NCI-H2196 (cell line): ENCODE results near the gene JARID2.
A peak's percentile ranks its signal among the peaks of the same experiment; 100 is the strongest.

Source experiments
- DNase-seq: peaks from one replicate; lab custom pipeline; 2025; ENCODE audit not compliant: unreplicated experiment; lab: John Stamatoyannopoulos, UW

The JARID2 gene

DNA sequence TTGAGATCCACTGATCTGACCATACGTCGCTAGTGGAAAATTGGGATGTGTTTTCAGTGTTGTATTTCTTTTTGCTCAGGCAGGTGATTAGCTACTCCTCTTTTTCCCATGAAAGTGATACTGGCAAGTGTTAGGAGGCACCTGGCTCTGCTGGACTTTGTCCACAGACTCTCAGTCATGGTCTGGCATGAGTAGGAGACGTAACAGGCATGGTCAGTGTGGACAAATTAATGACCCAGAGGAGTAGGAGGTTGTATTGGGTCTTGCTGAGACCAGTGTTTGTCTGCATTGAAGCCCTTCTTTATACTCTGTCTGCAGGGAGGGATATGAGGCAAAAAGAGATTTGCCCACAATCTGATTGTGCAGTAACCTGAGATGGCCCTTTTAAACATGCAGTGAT is 238.3 kb downstream of the JARID2 start:
- peak; percentile 59 for DNase-seq

DNA sequence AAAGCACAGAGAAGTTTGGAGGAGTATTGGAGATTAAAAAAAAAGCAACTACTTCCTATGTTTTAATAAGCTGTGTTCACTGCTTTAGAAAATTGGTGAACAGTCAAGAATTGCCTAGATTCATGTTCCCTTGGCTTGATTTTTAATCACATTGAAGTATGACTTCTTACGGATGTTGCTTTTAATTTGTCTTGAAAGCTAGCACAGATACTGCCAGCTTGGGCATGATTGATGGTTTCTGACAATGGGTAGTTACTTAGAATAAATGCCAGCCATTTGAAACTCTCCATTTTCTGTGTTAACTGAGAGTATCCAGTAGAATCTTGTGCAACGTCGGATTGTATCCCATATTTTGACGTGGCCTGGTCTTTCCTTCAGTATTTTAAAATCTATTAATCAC is 239.0 kb downstream of the JARID2 start:
- no peak for DNase-seq

DNA sequence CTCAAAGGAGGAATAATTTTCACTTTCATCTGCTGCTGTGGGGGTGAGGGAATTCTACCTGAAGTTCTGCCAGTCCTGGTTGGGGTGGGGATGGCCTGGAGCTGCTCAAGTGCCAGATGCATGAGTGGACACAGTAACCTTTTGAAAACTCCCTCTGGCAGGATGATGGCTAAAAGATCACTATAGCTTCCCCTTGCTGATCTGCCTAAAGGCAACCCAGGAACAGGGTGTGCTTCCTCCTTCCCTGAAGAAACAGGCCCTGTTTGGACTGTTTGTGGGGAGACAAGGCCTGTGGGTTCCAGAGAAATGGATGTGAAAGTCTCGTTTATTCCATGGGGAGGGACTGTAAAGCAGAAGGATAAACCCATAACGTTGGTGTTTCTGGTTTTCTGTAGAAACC is 240.1 kb downstream of the JARID2 start:
- DNase-seq, result no peak

DNA sequence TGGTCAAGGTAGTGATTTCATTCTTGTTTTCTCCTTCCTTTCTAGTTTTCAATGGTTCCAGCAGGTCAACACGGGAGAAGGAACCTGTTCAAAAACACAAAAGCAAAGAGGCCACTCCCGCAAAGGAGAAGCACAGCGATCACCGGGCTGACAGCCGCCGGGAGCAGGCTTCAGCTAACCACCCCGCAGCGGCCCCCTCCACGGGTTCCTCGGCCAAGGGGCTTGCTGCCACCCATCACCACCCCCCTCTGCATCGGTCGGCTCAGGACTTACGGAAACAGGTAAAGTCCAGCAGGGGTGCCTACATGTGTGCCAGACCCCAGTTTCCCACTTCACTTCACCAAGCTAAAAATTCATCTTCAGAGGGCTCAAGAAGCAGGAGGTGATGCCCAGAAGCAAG is 241.4 kb downstream of the JARID2 start:
- no peak for DNase-seq

DNA sequence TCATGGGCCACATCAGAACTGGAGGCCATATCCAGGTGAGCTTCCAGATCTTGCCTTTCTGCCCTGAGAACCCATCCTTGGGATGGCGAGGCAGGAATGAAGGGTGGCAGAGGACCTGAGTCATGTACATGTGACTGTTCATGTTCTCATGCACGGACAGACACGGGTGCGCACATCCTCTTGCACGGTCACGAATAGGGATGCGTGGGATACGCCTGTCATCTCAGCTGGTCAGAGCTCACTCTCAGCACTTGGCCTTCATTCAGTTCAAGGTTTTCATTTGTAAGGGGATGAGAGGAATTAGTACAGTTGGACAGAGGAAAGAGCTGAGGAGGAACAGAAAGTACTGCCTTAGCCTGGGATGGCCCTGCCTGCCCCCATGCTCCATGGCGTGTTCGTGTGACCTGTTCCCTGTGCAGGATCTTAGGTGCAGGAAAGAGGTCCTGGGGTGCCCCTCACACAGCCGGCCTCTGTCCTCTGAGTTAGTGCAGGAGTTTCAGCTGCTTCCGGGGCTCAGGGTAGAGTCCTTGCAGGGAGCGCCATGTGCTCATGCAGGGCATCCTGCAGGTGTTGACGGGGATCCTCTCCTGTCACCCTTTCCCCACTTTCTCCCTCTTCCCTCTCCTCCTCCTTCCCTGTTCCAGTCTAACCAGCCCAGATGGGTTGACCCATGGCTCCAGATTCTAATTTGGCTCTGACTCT is 243.5 kb downstream of the JARID2 start:
- DNase-seq, result no peak

DNA sequence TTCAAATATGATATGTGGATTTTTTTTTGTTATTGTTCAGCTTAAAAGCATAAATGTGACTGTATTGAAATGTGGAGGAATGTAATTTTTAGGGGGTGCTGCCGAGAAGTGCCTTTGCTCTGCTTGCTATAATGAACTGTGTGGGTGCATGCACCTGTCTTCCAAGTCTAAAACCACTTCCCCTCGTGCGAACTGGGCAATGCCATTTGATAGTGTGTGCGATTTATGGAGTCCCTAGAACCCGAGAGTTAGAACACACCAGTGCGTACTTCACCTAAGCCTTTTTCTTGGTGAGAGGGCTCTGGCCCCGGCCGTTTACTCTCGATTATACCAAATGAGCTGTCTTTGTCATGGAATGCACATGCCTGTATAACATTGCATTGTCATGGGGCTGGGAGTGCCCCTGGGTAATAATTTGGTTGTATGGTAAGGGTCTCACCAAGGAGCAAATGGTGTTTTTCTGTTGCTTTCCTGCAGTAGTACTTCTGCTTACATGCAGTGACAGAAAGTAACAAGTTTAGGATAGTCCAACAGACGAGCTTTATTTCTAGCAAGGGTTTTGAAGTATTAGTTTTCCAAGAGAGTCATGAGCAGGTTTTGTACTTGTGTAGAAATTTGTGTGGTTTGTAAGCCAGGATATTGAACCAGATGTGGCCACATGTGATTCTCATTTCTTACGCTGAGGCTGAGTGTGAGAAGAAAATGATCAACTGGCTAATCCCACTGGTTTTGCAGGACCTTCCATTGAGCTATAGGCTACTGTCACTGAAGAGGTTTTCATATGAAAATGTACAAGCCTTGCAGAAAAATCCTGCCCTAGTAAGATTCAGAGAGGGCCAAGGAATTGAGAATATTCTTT is 244.6 kb downstream of the JARID2 start:
- DNase-seq, result no peak

DNA sequence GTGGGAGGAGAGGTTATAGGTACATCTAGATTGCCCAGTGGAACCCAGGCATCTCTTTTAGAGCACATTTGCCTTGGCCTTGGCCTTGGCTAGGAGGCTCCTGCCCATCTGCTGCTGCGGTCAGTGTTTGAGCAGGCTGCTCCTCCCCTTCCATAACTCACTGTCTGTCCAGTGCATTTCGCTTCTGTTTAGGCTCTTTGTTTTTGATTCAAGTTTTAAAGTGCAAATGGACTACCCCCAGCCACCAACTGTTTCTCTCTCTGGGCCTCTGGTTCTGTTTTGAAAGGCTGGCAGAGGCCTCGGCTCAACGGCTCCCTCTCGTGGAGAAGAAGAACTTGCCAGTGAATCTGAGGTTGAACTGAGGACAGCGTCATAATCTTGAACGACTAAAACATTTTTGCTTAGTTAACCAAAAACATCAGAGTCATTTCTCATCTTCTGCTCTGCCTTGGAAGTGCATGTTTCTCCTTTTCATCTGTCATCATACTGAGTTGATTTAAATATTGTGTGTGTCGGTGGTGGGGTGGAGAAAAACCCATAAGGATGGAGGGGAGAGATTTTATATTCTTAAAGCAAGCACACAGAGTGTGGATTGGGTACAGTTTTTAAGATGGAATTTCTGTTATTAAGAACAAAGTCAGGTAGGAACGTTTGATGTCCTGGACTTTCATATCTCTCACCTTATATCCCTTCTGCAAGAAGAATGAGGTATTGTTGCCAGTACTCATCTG is 245.6 kb downstream of the JARID2 start:
- peak; percentile 79 for DNase-seq

DNA sequence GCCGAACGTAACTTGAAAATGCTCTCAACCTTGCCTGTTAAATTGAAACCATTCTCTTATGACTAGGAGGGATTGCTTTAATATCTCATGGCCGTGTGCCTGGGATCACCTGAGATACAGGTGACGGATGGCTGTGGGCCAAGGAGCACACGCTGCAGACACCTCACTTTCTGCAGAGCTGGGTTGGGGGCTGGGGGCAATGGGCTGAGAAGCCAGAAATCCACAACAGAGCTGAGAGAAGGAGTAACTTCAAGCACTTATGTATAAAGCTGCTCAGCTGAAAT is 246.1 kb downstream of the JARID2 start:
- no peak for DNase-seq

DNA sequence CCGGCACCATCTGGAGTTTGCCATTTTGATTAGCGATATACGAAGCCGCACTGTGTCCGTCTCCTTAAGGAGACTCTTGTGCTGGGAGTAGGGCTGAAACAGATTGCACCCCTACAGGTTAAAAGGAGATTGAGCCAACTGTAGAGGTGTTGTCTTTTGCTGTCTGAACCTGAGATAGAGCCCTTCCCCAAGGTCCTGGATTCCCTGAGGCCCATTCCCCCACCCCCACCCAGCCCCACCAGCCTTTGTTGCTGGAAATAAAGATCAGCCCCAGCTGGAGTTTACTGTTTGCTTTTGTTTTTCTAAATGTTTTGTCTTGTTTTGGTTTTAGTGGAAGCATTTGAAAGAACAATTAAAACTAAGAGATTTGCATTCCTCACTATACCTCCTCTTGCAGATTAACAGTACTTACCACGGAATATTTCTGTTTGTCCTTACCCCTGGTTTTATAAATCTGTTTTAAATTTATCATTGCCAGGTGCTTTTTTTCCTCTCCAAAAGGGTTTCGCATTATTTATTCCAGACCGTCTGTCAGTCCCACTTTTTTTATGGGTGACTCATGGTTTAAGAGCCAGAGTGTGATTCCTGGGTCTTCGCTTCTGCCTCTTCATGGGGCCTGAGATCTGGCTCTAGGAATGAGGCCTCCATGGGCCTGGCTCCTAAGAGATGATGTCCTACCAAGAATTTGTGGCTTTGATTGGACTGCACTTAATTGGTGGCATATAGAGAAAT is 247.7 kb downstream of the JARID2 start:
- DNase-seq, result no peak

DNA sequence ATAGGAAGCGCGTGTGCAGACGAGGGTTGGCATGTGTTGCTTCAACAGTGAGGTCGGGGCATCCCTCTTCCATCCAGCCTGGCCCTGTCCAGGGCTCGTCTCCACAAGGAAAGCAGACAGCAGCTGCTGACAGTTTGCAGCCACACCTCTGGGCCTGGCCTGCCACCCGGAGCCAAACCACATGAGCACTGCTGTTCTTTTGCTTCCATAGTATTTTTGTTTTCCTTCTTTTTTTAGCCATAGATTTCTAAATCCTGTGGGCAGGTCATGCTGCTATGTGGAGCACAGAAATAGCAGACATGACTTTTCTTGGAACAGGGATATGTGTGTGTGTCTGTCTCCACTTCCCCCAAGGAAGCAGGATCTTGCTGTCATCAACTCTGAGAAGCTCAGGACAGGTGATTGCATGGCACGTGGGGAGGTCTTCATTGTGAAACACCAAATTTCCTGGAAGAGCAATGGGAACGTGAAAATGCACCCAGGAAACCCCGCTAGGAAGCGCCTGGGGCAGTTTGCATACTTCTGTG is 249.6 kb downstream of the JARID2 start:
- no peak for DNase-seq

DNA sequence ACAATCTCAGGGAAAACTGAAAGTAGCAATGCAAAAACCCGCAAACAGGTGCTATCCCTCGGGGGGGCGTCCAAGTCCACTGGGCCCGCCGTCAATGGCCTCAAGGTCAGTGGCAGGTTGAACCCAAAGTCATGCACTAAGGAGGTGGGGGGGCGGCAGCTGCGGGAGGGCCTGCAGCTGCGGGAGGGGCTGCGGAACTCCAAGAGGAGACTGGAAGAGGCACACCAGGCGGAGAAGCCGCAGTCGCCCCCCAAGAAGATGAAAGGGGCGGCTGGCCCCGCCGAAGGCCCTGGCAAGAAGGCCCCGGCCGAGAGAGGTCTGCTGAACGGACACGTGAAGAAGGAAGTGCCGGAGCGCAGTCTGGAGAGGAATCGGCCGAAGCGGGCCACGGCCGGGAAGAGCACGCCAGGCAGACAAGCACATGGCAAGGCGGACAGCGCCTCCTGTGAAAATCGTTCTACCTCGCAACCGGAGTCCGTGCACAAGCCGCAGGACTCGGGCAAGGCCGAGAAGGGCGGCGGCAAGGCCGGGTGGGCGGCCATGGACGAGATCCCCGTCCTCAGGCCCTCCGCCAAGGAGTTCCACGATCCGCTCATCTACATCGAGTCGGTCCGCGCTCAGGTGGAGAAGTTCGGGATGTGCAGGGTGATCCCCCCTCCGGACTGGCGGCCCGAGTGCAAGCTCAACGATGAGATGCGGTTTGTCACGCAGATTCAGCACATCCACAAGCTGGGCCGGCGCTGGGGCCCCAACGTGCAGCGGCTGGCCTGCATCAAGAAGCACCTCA is 250.7 kb downstream of the JARID2 start:
- DNase-seq, result no peak

DNA sequence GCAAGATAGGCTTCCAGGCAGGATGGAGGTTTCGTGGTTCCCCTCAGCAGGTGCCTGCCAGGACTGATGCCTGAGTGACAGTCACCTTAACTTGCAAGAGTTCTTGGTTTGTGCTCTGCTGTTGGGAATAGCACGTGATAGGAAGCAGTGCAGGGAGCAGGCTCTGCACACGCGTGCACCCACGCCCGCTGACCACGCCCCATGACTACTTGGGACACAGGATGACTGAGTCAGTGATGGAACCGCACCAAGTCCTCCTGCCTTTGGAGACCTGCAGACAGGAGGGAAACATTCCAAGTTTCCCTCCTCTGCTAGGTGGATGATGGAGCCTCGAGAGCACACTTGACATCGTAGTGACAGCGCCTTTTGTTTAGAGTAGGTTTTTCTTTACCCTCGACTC is 252.8 kb downstream of the JARID2 start:
- no peak for DNase-seq

DNA sequence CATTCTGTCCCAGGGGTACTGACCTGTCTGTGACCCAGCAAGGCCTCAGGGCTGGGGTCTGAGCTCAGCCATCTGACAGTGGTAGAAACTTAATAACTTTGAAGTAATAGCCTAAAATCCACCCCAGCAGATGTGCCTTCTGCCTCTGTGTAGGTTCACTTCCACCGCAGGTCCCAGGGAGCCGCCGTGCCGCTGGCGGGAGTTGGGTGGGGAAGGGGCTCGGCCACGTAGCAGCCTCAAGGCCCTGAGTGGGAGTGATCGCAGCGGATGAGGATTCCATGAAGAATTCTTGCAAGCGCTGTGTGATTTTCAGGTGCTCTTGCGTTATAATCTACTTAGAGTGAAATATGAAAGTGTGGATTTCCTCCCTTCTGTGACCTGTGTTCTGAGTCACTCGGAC is 253.3 kb downstream of the JARID2 start:
- DNase-seq, result no peak

DNA sequence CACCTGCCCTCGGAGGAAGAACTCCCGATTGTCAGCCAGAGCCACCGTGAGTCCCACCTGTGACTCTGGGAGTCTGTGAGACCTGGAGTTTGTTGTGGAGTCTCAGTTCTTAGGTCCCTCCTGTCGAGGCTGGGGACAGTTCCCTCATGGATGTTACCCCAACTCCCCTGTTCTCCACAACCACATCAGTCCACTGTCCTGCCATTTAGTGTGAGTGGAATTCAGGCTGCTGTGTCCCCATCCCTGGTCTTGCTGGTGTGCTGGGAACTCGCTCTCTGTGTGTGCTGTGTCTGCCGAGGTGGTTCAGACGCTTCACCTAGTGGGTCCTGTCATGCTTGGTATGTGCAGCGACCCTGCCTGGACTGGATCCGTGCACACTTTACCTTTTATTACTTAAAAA is 253.7 kb downstream of the JARID2 start:
- no peak for DNase-seq

DNA sequence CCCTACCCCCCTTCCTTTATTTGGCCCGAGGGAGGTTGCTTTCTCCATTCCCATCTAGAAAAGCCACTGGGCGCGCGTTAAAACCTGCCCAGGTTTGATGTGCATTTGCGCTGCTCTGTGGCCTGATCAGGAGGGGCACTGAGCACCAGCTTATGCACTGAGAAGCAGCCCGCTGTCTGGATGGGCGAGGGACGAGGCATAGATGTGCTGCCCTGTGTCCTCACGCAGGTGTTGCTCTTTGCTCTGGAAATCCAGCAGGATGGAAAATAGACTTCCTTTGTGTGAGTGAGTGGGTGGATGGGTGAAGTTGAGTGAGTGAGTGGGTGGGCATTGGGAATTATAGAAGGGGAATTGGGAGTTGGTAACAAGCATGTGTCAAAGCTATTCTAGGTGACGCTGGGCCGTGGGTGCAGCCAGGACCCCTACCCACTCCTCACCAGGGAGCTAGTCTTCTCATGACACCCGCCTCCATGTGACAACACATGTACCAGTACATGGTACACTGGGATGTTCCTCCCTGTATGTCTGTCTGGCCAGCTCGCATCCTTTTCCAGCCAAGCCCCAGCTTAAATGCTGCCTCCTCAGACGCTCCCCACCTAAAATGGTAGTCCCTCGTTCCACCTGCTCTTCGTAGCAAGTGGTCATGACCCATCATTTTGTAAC is 254.3 kb downstream of the JARID2 start:
- DNase-seq, result no peak

DNA sequence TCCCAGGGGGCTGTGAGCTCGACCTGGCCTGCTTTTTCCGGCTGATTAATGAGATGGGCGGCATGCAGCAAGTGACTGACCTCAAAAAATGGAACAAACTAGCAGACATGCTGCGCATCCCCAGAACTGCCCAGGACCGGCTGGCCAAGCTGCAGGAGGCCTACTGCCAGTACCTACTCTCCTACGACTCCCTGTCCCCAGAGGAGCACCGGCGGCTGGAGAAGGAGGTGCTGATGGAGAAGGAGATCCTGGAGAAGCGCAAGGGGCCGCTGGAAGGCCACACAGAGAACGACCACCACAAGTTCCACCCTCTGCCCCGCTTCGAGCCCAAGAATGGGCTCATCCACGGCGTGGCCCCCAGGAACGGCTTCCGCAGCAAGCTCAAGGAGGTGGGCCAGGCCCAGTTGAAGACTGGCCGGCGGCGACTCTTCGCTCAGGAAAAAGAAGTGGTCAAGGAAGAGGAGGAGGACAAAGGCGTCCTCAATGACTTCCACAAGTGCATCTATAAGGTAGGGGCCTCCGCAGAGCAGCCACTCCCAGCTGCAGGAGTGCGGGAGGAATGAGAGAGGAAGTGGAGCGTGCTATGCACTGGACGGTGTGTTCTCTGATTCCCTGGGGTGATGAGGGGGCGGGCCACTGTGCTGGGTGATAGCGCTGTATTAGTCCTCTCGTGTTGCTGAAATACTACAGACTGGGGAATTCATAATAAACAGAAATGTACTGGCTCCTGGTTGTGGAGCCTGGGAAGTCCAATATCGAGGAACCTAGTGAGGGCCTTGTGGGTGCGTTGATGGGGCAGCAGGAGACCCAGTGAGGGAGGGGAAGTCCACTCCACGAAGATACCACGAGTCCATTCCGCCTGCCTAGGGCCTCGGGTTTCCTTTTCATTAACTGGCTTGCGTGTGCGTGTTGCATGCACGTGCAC is 255.3 kb downstream of the JARID2 start:
- no peak for DNase-seq

DNA sequence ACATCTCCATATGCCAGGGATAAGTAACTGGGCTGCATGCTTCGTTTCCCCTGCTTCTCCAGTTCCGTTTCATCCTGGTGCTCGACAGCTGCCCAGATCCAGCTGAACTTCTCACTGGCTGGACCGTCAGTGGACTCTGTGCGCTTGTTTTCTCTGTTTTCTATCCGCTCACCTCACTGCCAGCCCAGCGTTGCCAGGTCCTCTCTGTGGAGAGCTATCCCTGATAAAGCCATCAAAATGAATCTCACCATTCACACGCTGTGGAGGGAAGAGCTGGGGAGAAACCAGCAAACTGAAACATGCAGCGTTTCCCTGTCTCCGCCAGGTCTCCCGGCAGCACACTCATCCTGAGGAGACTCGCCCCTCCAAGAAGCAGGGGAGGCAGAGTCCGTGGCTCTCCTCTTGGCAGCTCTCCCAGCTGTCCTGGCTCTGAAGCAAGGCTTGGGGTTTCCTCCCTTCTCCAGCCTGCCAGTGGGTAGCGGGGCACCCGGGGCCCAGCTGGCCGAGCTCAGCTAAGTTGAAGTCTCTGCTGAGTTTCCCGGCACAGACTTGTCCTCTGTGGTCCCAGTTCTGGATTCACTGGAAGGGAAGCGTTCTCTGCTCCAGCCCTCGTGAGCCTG is 256.1 kb downstream of the JARID2 start:
- no peak for DNase-seq
